Limb (tissue), 2 donors: Measurements from ENCODE around the gene SERPINB6.
"Not testable (repeated sequence)": the region's sequence is repeated elsewhere in the genome, so short reads cannot be mapped to it uniquely, and the experiment has no call there.

Experiments
- DNase-seq, 2 donors: peaks; one replicate each; pipeline ENCODE4 v3.0.0-alpha.2; 2016; ENCODE audit errors: extremely low spot score in 2 of 2

The SERPINB6 gene

DNA sequence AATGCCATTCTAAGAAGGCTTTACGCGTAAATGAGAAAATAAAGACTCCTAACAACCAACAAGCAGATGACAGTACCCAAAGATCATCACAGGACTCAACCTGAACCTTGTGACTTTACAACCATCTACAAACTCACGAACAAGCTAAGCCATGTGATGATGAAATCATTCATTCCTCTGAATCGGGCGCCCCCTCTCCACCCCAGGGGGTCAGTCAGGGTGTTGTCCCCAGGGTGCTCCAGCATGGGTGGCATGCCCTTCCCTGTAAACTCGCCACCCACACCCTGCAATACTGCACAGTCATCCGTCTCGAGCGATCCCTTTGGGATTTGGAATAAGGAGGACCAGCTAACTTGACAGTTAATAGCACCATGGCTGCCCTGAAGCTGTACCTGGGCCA, 12.6 kb downstream of the SERPINB6 start:
- no peak for DNase-seq

DNA sequence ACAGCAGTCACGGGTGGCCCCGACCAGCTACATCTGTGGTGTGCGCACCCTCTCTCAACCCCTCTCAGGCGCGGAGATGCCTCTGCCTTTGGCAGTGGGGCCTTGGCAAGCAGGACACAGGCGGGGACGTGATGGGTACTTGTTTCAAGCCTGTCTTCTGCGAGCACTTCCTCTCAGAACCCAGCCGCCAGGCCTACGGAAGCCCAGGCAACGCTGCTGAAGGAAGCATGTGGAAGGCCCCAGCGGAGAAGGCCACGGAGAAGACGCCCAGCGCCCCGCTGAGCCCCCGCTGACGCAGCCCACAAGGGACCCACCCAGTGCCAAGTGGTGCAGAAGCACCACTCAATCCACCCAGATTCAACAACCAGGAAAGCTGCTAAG, 13.0 kb downstream of the SERPINB6 start:
- DNase-seq: no peak

DNA sequence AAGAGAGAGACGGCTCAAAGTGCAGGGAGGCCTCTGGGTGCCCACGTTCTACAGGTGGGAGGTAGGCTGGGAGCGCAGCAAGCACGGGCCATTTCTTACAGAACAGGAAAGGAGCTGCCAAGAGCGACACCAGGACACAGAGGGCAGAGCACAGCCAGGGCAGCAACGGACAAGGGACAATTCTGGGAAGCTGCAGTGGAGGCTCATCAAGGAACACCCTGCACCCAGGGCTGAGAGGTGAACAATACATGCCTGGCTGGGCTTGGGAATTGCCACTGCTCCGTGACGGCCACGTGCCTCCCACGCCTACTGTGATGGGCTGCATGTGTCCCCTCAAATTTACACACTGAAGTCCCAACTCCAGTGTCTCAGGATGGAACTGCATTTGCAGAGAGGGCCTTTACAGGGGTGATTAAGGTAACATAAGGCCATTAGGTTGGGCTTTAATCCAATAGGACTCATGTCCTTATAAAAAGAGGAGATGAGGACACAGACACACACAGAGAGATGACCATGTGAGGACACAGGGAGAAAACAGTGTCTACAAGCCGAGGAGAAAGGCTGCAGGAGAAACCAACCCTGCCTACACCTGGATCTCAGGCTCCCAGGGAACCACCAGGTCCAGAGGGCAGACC, 13.6 kb downstream of the SERPINB6 start:
- no peak for DNase-seq

DNA sequence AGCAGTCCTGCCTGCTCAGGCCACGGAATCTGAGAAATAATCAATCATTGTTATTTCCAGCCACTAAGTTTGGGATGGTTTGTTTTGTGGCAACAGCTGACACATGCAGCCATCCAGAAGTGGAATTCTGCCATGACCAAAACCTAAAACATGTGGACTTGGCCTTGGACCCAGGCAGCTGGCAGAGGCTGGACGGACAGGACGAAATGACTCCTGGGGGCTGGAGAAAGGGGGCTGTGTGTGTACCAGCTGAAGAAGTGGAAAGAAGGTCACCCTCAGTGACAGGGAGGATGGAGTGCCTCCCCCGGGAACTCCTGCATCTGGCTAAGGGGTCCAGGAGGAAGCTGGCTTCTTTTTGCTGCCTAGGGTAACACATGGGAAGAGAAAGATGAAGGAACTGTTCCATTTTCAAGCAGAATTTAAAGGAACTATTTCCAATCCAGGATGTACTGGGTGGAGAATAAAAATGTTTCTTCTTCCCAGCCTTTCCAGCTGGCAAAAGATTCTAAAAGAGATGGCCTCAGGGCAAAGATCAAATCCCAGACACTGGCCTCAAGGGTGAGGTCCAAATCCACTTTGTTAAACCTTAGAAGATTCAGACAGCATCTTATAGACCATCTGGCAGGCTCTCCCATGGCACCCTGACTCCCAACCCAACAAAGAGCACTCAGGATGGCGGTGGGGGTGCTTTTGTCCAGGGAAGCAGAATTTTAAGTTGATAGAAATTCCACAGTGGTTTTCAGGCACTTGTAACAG, 14.3 kb downstream of the SERPINB6 start:
- DNase-seq: no peak

DNA sequence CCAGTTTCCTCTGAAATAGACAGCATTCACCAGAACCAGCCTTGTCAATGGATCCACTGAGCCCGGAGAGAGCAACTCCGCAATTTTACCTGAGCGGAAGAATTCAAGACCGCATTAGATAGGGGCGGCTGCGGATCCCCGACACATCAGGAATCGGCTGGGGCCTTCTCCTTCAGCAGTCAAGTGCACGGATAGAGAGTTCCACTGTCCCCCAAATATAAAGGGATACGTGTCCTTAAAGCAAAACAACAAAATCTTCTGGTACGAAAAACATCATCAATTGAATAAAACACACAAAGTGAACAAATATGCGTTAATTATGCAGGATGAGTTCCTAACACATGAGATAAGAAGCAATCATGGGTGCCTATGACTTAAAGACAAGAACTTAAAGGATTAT, 18.3 kb downstream of the SERPINB6 start:
- DNase-seq: no peak

DNA sequence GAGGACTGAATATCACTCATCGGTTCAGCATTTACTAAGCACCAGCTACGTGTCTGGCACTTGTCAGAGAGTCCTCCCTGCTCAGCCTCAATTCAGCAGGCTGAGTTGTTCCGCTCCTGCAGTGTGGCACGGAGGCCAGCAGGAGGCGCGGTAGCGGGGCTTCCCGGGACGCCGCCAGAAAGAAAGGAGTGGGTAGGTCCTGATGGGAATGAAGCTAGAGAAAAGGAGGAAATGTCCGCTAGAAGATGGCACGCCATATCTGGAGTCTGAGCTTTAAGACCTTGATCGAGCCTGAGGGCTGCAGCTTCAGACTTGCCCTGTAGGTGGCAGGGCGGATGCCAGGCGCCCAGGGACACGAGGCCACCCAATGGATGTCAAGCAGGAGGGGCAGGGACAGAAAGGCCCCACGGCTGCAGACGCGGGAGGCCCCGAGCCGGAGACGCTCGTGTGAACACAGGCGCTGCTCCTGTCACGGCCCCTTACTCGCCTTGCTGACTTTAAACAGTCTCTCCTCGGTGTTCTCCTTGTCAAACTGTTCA, 18.7 kb downstream of the SERPINB6 start:
- DNase-seq: peak; percentile 66 to 86

DNA sequence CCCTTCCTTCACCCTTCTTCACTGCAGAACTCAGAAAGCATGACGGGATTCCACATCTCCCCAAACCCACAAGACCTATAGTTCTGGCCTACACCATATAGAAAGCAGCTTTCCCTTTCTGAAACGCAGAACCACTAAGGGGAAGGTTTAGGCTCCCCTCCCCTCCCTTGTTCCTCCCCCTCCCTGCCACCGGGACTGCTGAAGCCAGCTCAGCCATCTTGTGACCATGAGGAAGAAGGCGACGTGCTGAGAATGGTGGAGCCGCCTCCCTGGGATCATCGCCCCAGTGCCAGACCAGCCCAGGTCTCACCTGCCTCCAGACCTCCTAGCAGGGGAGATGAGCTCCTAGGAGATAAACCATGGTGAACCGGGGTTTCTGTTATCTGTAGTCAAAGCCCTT, 19.6 kb downstream of the SERPINB6 start:
- no peak for DNase-seq

DNA sequence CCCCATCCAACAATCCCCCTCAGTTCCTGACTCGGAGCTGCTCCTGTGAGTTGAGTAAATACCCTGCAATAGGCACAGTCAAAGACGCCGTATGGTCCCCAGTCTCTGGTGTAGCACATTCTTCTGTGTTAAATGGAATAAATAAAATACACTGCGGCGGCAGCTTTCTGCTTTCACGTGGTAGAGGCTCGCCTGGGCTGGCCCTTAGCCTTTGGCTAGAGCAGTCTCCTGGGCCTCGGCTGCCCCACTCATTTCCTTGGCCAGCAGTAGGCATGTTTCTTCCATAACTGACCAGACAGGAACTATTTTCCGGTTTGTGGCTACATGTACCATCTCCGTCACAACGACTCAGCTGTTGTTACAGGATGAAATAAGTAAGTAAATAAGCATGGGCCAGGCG, 20.7 kb downstream of the SERPINB6 start:
- no peak for DNase-seq

DNA sequence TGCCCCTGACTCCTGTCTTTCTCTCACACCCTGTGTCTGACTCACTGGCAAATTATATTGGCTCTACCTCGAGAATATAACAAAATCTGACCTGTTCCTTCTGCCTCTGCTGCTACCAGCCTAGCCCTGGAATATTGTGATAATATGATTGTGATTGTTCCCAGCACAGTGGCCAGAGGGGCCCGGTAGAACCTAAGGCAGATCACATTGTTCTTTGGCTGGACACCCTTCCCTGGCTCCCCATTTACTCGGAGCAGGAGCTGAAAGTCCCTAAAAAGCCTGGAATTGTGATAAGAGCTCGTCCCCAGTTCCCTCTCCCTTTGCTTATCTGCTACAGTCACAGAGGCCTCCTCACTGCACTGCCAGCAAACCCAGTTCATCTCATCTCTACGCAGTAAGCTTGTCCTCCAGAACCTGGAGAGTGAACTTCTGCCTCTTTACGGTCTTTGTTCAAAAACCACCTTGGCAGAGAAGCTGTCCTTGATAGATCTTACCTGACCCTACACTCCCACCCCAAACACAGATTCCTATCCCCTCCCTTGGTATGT, 21.8 kb downstream of the SERPINB6 start:
- no peak for DNase-seq

DNA sequence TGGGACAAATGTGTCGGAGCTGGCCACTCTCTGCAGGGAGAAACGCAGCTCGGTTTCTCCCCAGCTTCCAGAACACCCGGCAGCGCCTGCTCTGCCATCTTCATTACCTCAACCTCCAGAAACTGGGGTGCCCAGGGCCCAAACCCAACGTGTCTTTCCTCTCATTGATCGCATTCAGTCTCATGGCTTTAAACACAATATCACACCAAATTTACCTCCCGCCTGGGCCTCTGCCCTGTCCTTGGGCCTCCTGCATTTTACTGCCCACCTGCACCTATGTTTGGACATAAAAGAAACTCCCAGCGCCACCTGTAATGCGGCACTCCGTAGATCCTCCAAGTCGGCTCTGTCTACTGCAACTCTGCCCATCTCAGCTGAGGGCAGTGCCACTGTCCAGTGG, 22.2 kb downstream of the SERPINB6 start:
- no peak for DNase-seq

DNA sequence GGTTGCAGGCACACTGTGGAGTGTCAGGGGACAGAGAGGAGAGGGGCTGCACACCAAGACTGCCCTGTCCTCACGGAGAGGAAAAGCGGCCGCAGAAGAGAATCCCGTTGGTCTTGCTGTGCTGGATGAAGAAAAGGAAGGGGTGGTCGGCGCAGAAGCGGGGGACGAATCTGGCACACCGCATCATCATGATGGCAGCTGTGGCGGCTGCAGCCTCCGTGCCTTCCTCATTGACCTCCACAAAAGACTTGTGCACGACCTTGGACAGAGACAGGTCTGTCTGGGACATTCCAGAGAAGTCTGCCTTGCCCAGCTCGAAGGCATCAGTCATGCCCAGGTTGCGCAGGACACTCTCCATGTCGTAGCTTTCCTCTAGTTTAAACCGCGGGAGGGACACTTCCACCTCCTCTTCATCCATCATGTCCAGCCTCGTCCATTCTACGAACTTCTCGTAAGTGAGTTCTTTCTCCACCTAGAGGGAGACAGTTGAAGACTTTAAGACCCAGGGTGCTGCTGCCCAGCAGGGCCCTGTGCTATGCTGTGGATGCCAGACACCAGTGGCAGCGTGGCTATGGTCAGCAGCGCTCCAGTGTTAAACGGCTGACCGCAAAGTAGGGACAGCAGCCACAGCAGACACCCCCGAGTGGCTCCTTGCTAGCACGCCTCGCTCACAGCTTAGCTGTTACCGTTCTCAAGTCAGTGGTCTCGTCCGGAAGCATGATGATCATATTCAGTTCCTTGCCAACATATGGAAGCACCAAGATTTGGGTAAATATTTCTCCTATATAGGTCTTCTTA, 22.9 kb downstream of the SERPINB6 start:
- no peak for DNase-seq

DNA sequence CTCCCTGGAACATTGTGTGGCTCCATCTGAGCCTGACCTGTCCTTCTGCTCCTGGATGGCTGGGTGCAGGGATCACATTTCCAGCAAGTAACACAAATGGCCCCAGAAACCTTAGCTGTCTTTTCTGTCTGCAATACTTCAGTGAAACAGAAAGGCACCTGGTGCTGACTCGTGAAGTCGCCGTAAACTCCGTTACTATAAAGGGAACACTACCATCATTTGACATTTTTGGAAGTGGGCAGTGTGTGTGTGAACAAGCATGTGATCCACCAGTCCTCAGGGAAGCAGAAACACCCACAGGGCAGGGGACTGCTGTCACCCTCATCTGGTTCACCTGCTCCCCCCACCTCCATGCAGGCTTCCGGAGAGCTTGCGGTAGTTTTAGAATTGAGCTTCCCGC, 23.9 kb downstream of the SERPINB6 start:
- DNase-seq: no peak

DNA sequence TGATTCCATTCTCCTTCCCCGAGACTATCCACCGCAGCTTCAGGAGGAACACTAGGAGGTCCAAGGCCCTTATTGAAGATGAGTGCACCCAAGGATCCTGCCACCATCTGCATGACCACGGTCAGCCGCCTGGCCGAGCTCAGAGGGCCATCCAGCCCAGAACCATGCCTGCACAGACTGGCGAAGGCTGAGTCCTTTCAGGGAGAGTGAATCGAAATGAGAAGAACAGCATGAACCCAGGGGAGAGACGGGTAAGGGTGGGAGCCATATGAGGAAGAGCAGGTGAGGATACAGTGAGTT, 26.3 kb downstream of the SERPINB6 start:
- DNase-seq: no peak

DNA sequence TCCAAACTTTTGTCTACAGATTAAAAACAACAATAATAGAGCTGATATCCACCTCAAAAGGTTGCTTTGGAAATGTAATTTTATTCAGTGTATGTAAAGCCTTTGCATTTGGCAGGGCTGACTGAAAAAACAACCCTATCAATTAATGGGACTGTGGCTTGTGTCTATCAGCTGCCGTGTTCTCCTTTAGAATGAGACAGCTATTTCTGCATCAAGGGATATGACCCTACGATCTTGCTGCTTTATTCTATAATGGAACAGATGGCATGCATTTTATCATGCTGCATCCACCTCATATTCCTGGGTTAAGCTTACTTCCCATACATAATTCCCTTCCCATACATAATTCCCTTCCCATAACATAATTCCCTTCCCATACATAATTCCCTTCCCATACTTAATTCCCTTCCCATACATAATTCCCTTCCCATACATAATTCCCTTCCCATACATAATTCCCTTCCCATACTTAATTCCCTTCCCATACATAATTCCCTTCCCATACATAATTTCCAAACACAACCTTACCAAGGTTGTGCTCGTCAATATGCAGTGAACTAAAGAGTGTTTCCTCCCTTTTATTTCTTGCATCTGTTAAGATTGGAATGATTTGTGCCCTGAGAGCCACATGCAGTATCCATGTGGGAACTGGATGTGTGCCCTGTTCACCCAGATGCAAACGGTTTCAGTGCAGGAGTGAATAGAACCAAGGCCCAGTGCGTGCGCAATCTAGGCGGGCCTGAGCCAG, 26.8 kb downstream of the SERPINB6 start:
- no peak for DNase-seq

DNA sequence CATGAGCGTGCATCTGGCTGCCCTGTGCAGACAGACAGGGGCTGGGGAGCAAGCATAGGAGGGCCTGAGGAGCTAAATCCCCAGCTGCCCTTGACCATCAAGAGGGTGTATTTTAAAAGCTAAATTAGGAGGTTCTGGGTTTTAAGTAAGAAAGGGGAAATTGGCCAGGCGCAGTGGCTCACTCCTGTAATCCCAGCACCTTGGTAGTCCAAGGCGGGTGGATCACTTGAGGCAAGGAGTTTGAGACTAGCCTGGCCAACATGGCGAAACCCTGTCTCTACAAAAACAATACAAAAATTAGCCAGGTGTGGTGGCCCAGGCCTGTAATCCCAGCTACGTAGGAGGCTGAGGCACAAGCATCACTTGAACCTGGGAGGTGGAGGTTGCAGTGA, 27.8 kb downstream of the SERPINB6 start:
- DNase-seq: no peak

DNA sequence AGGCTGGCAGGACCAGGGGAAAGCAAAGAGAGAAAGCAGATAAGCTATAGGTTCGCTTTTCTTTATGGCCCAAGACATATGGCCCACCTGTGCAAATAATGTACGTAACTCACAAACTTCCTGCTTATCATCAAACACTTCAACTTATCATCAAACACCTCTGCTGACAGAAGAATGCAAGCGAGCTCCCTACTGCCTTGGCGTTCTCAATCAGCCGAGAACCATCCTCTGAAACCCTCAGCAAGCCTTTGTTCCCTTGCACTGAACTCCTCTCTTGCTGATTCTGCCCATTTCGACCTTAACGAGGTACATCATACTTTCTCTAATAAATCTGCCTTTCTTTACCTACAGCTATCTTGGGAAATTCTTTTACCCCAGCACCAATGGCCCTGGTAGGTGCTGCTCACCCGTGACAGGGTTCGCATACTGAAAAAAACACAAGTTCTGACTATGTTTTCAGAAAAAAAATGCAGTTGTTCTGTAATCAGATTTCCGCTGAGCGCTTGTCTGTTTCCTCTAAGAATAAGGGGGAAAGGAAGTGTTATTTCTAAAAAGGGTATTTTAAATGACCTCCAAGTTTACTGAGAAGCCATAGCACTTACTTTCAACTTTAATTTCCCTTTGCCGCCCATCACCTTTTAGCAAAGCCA, 28.3 kb downstream of the SERPINB6 start:
- DNase-seq: no peak

DNA sequence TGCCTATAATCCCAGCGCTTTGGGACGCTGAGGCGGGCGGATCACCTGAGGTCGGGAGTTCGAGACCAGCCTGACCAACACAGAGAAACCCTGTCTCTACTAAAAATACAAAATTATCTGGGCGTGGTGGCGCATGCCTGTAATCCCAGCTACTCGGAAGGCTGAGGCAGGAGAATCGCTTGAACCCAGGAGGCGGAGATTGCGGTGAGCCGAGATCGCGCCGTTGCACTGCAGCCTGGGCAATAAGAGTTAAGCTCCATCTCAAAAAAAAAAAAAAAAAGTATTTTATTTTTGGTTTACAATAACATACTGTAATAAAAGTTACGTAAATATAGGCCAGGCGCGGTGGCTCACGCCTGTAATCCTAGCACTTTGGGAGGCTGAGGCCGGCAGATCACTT, 29.3 kb downstream of the SERPINB6 start:
- DNase-seq: not testable (repeated sequence)

DNA sequence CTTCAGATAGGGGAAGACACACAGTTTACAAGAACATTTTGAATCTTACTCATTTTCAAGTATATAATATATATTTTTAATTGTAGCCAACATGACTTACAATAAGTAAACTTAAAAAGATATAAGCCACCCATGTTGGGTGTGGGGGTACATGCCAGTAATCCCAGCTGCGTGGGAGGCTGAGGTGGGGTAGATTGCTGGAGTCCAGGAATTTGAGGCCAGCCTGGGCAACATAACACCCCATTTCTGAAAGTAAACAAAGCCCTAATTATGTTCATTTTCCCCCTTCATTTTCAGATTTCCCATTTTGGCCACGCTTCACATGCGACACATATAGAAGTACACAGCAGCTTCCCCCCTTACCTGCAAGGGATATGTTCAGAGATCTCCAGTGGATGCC, 30.5 kb downstream of the SERPINB6 start:
- DNase-seq: no peak

DNA sequence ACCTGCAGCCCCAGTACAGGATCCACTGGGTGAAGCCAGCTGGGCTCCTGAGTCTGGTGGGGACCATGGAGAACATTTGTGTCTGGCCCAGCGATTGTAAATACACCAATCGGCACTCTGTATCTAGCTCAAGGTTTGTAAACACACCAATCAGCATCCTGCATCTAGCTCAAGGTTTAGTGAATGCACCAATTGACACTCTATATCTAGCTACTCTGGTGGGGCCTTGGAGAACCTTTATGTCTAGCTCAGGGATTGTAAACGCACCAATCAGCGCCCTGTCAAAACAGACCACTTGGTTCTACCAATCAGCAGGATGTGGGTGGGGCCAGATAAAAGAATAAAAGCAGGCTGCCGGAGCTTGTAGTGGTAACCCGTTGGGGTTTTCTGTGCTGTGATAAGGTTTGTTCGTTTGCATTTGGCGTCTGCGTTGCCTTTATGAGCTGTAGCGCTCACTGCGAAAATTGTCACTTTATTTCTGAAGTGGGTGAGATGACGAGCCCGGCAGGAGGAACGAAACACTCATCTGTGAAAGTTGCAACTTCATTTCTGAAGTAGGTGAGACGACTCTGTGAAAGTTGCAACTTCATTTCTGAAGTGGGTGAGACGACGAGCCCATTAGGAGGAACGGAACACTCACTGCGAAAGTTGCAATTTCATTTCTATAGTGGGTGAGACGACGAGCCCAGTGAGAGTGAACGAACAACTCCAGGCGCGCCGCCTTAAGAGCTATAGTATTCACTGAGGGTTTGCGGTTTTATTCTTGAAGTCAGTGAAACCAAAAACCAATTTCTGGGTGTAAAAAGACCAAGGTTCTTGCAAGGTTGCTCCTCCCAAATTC, 31.1 kb downstream of the SERPINB6 start:
- DNase-seq: no peak
